Measurements from ENCODE around the gene GABBR2. TPM values are rescaled to one million over a fixed set of nuclear protein-coding genes. Genes with fewer than 3 reads are reported as not detected.

Gene GABBR2
- total and polyA plus RNA-seq, 2 of the 8 experiments (the other 6 are each of a cell fraction or from before 2014, with no cell fraction given): 0.50 to 1.2 TPM

DNA sequence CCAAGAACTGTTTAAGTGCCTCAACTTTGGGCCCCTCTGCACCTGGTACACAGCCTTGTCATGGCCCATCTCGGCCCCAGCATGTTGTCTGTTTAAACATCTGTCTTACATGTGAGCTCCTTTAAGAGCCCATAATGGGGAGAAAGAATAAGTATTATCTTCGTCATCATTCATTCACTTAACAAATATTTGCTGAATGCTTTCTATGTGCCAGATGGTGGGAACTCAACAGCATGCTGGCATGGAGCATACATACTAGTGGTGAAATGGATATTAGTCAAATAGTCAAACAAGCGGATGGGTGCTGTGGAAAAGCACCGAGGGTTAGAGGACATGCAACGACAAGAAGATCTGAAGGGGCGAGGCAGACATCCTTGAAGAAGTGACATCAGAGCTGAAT, 54.5 kb downstream of the GABBR2 start:
- 93% methylated on average over 6 of the region's 6 CpGs; no CpG with 5 or more reads in 1 of the 2 experiments for WGBS, 2 experiments (ENCODE audit: extremely low coverage in 1 of 2, insufficient coverage in 1 of 2, insufficient read length in 1 of 2, insufficient replicate concordance in 2 of 2, low coverage in 1 of 2, low lambda C conversion rate in 2 of 2, missing lambda C conversion rate in 1 of 2)
- Histone ChIP-seq H3K23ac (ENCODE audit: insufficient read length) (no peak overlapping the region), H3K4me1 (replicated peaks in 1 of 4; ENCODE audit: control insufficient read depth in 3 of 4, insufficient read depth in 4 of 4, low read length in 3 of 4) (no peaks in the 10 kb centered on the region), H3K23me2 (ENCODE audit: low read depth, low read length) (no peaks in the 10 kb centered on the region), H3K4me3 (ENCODE audit: extremely low read depth in 1 of 4, insufficient read depth in 2 of 4, low read depth in 3 of 4, low read length in 4 of 4) (no peak overlapping the region), H3K27me3 (replicated peaks in 1 of 4; ENCODE audit: control insufficient read depth in 3 of 4, extremely low read depth in 1 of 4, insufficient read depth in 3 of 4, low read length in 3 of 4) (no peaks in the 10 kb centered on the region), H3K18ac (ENCODE audit: extremely low read depth, low read length) (no peak overlapping the region), H3K79me1 (ENCODE audit: low read depth, low read length) (no peaks in the 10 kb centered on the region), H3K79me2 (ENCODE audit: control insufficient read depth in 1 of 2, insufficient read depth in 2 of 2, low read length in 2 of 2) (no peaks in the 10 kb centered on the region), H2BK5ac (ENCODE audit: low read depth, low read length) (no peak overlapping the region), H3K4me2 (ENCODE audit: insufficient read depth in 1 of 2, low read depth in 2 of 2, low read length in 2 of 2) (no peak overlapping the region), H4K5ac (ENCODE audit: insufficient read length, low read depth, low read length) (no peak overlapping the region), H3K9ac (replicated peaks in 1 of 4; ENCODE audit: extremely low read depth in 1 of 4, low read depth in 3 of 4, low read length in 3 of 4) (no peak overlapping the region), H2BK15ac (ENCODE audit: low read length) (no peak overlapping the region), H4K20me1 (replicated peaks in 1 of 2; ENCODE audit: control insufficient read depth in 1 of 2, insufficient read depth in 2 of 2, low read length in 2 of 2) (no peaks in the 10 kb centered on the region), H2BK120ac (replicated peaks; ENCODE audit: low read depth, low read length) (no peak overlapping the region), H2AFZ (ENCODE audit: low read length) (no peak overlapping the region), H2BK12ac (ENCODE audit: low read depth, low read length) (no peak overlapping the region), H2AK5ac (ENCODE audit: low read depth, low read length) (no peak overlapping the region; the same call in 1 of the 2 replicates), H3K4ac (replicated peaks; ENCODE audit: insufficient read length, low read depth, low read length) (no peak overlapping the region), H2BK20ac (ENCODE audit: low read length) (no peak overlapping the region), H3K27ac (ENCODE audit: low read depth, low read length) (no peak overlapping the region), H3K9me3 (ENCODE audit: insufficient read depth in 2 of 2, low read depth in 1 of 2, low read length in 1 of 2) (no peaks in the 10 kb centered on the region), H3K14ac (ENCODE audit: insufficient read length) (no peak overlapping the region), H4K8ac (ENCODE audit: extremely low read depth, insufficient read depth, low read length) (no peak overlapping the region), H3K36me3 (ENCODE audit: control insufficient read depth in 2 of 4, insufficient read depth in 4 of 4, low read length in 3 of 4) (no peaks in the 10 kb centered on the region), H3K56ac (replicated peaks; ENCODE audit: insufficient read length, low read depth, low read length) (no peak overlapping the region), H4K91ac (replicated peaks; ENCODE audit: insufficient read length, low read length) (no peak overlapping the region)
- ChIA-PET CTCF (ENCODE audit: partially characterized antibody) (interaction anchor here (0.8 to 2.3 kb wide), 2 partner anchors 9 to 11 kb away, joined by 3 to 19 read pairs; no protein-coding TSS in a partner anchor), POLR2A (ENCODE audit: partially characterized antibody) (no interaction called here)
- no peak for FAIRE-seq
- no peak for DNase-seq (ENCODE audit: low read depth in 1 of 2, low spot score in 2 of 2)
- TF ChIP-seq GABPA (IDR thresholded peaks at IDR 0.05; ENCODE audit: borderline replicate concordance, insufficient read depth, low read length): no peak
- TF ChIP-seq KDM5A (IDR thresholded peaks at IDR 0.05; ENCODE audit: low read length): no peak
- TF ChIP-seq POU5F1 (IDR thresholded peaks at IDR 0.05; ENCODE audit: low read depth, low read length): no peak
- TF ChIP-seq CBX5 (IDR thresholded peaks at IDR 0.05; ENCODE audit: low read depth, low read length): no peak
- TF ChIP-seq RBBP5 (IDR thresholded peaks at IDR 0.05; ENCODE audit: borderline replicate concordance, low read depth, low read length): no peak
- TF ChIP-seq, protein P1, sequence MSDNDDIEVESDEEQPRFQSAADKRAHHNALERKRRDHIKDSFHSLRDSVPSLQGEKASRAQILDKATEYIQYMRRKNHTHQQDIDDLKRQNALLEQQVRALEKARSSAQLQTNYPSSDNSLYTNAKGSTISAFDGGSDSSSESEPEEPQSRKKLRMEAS (IDR thresholded peaks at IDR 0.05): no peak
- TF ChIP-seq BACH1 (IDR thresholded peaks at IDR 0.05; ENCODE audit: low read length): no peak
- TF ChIP-seq MAFK (IDR thresholded peaks at IDR 0.05; ENCODE audit: low read depth, low read length): no peak
- no peak for TF ChIP-seq JUN (IDR thresholded peaks at IDR 0.05; ENCODE audit: low read depth, low read length)
- TF ChIP-seq NRF1 (IDR thresholded peaks at IDR 0.05; ENCODE audit: low read depth, low read length): no peak
- no peak for TF ChIP-seq BRCA1 (IDR thresholded peaks at IDR 0.05; ENCODE audit: low read depth, low read length)
- TF ChIP-seq EZH2 (IDR thresholded peaks at IDR 0.05; ENCODE audit: low read depth, low read length, severe bottlenecking): no peak
- TF ChIP-seq CEBPB (IDR thresholded peaks at IDR 0.05; ENCODE audit: low read depth, low read length): no peak

All from H1 (cell line).